H1 (cell line): ENCODE results near the gene DPYSL4. TPM values are rescaled to one million over a fixed set of nuclear protein-coding genes. Genes with fewer than 3 reads are reported as not detected.

Experiments
- CTBP2 ChIP-seq: IDR thresholded peaks from 2 replicates; pipeline ENCODE4 v1.7.0; 2011; ENCODE audit warnings: borderline replicate concordance, mild to moderate bottlenecking, moderate library complexity, mixed read lengths, low read length; ENCODE audit not compliant: insufficient read depth, insufficient read length
- KDM1A ChIP-seq: fragments of 200-600, 300-600 bp; sonication (generic); IDR thresholded peaks from 2 replicates; pipeline ENCODE4 v1.7.1; 2016; ENCODE audit warnings: mild to moderate bottlenecking, low read length, borderline replicate concordance
- KDM4A ChIP-seq: IDR thresholded peaks from one replicate; pipeline ENCODE4 v1.7.1; 2012; ENCODE audit warnings: low read depth, mild to moderate bottlenecking, moderate library complexity, low read length, inconsistent platforms; ENCODE audit not compliant: severe bottlenecking
- RFX5 ChIP-seq: IDR thresholded peaks from 2 replicates; pipeline ENCODE4 v1.6.1; 2011; ENCODE audit warnings: low read depth, low read length, improper control_type of control experiment, borderline replicate concordance
- RNF2 ChIP-seq: fragments of 200-900, 300-1000 bp; sonication (generic); IDR thresholded peaks from 2 replicates; pipeline ENCODE4 v1.7.1; 2016; ENCODE audit warnings: borderline replicate concordance, low read depth, mild to moderate bottlenecking, antibody characterized with exemption, low read length; ENCODE audit not compliant: poor library complexity, severe bottlenecking; ENCODE audit errors: missing control alignments
- SIX5 ChIP-seq: IDR thresholded peaks from 2 replicates; pipeline ENCODE4 v1.6.1; 2011; ENCODE audit warnings: mild to moderate bottlenecking, low read depth, low read length
- SP4 ChIP-seq: IDR thresholded peaks from 2 replicates; pipeline ENCODE4 v1.6.1; 2012; ENCODE audit warnings: low read length, inconsistent platforms
- polyA plus RNA-seq, 7 experiments: library from polyadenylated mRNA; depleted of rRNA in 3 of 7; stranded (reverse) in 5 of 7; unstranded in 2 of 7; fragments of >200 nt in 5 of 7; fragments of 200-250 nt in 2 of 7; gene quantifications; 1 replicate in 5 of 7; 2 replicates in 1 of 7; 4 replicates in 1 of 7; pipeline versions ENCODE4 v1.2.1 to v1.2.3, GENCODE V29; 2011 to 2013; ENCODE audit warnings: missing spikeins in 2 of 7, mixed read lengths in 2 of 7
- total RNA-seq: library from RNA; stranded (reverse); fragmentation: NEBNext Ultra II Directional; extraction: Animal tissue kit (Norgen Biotek cat#: 25700); gene quantifications from 2 replicates; pipeline ENCODE4 v1.2.1, GENCODE V29; 2021
- TF ChIP-seq, protein P1 (sequence below), 3 experiments: IDR thresholded peaks; 1 replicate in 2 of 3; 2 replicates in 1 of 3; pipeline versions ENCODE4 v1.5.1 to v1.6.1; 2011; ENCODE audit warnings: low read length in 3 of 3, mild to moderate bottlenecking in 3 of 3, inconsistent platforms in 2 of 3, low read depth in 1 of 3, moderate library complexity in 1 of 3; ENCODE audit not compliant: insufficient read depth in 1 of 3; ENCODE audit errors: control extremely low read depth in 1 of 3

Gene DPYSL4
- total and polyA plus RNA-seq, 2 of the 8 experiments (the other 6 are each of a cell fraction or from before 2014, with no cell fraction given): 12.9 to 15.2 TPM

DNA sequence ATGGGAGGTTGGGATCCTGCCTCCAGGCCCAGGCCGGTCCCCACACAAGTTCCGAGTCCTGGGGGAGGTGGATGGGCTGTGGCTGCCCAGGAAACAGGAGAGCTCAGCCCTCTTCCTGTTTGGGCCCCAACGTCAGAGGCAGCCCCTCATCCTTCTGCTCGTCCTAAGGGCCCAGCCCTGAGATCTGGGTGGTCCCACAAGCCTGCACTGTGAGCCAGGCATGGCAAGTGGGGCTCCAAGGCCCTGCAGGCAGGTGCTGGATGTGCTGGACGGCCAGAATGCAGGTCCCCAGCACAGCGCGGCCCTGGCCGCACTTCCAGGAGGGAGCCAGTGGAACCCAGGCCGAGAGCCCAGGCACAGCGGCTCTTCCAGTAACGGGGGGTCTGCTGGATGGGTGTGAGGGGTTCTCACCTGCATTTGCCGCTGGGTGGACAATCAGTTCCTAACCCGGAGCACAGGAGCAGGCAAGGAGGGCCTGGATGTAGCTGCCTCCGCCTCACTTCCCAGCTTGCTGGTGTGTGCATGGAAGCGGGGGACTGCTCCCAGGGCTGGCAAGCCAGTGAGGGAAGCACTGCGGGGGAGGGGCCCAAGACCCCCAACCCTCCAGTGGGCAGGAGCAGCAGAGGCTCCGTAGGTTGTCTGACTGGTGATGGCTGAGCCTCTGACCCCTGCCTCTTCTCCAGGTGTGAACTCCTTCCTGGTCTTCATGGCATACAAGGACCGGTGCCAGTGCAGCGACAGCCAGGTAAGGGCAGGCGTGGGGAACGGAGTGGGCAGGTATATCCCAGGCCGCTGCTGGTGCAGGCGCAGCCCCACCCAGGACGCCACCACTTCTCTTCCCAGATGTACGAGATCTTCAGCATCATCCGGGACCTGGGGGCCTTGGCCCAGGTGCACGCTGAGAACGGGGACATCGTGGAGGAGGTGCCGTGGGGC is 9.7 kb downstream of the DPYSL4 start (continued):
- no peak for TF ChIP-seq KDM4A
- no peak for TF ChIP-seq RNF2
- no peak for TF ChIP-seq SP4
- TF ChIP-seq RFX5: no peak
- no peak for TF ChIP-seq KDM1A
- no peak for TF ChIP-seq CTBP2
- TF ChIP-seq, protein P1, sequence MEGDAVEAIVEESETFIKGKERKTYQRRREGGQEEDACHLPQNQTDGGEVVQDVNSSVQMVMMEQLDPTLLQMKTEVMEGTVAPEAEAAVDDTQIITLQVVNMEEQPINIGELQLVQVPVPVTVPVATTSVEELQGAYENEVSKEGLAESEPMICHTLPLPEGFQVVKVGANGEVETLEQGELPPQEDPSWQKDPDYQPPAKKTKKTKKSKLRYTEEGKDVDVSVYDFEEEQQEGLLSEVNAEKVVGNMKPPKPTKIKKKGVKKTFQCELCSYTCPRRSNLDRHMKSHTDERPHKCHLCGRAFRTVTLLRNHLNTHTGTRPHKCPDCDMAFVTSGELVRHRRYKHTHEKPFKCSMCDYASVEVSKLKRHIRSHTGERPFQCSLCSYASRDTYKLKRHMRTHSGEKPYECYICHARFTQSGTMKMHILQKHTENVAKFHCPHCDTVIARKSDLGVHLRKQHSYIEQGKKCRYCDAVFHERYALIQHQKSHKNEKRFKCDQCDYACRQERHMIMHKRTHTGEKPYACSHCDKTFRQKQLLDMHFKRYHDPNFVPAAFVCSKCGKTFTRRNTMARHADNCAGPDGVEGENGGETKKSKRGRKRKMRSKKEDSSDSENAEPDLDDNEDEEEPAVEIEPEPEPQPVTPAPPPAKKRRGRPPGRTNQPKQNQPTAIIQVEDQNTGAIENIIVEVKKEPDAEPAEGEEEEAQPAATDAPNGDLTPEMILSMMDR (IDR thresholded peaks at IDR 0.05; ENCODE audit: control extremely low read depth in 1 of 3, insufficient read depth in 1 of 3, low read depth in 1 of 3, low read length in 3 of 3): no peak
- TF ChIP-seq SIX5: no peak
